Choroid plexus epithelial cell (primary cell): ENCODE measurements around the gene DOC2B.

Experiments used
- DNase-seq: peaks from one replicate; pipeline ENCODE4 v3.0.0-alpha.2; 2010; ENCODE audit warnings: low read depth
- H3K4me3 ChIP-seq: 2 replicates; pipeline ENCODE4 v1.5.1; 2011; ENCODE audit warnings: low read depth, mild to moderate bottlenecking, control low read depth, low read length, moderate library complexity
- TF ChIP-seq, protein P1 (sequence below): conservative IDR thresholded peaks from 2 replicates; pipeline ENCODE4 v1.5.1; 2011; ENCODE audit warnings: low read depth, mild to moderate bottlenecking, control low read depth, inconsistent platforms, low read length, moderate library complexity

Gene DOC2B

DNA sequence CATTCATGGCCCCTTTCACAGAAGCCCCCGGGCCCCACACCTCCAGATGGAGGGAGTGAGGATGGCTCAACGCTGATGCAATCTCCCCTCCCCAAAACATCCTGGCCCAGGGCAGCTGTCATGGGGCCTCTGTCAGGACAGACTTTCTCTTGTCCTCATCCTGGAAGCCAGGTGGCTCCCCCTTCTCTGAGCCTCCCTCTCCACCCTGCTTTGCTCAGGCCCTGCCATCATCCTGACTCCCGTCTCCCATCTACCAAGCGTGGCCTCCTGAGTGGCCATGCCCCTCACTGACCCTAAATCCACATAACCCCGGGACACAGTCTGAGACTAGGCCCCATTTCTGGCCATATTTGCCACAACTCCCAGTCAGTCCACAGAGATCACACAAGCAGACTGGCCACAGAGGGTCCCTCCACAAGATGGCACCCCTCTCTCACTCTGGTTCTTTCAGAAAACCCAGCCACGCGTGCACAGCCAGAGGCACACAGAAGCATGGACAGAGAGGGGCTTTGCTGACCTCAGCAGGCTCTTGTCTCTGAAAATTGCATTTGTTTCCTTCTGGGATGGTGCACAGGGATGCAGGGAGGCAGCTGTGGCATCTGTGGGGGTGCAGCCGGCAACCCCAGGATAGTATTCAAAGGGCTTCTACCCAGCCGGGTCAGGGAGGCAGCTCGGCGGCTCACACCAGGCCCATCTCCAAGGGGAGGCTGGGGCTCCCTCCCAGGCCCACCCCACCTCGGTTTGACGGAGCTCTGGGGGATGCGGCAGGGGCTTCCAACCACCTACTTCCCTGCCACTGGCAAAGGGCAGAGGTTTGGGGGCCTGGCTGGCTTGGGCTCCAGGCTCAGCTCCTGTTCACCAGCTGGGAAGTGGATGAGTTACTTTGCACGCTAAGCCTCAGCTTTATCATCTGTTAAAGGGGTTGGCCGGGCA, 16.9 kb downstream of the DOC2B start:
- peak; percentile 65 for DNase-seq
- TF ChIP-seq, protein P1, sequence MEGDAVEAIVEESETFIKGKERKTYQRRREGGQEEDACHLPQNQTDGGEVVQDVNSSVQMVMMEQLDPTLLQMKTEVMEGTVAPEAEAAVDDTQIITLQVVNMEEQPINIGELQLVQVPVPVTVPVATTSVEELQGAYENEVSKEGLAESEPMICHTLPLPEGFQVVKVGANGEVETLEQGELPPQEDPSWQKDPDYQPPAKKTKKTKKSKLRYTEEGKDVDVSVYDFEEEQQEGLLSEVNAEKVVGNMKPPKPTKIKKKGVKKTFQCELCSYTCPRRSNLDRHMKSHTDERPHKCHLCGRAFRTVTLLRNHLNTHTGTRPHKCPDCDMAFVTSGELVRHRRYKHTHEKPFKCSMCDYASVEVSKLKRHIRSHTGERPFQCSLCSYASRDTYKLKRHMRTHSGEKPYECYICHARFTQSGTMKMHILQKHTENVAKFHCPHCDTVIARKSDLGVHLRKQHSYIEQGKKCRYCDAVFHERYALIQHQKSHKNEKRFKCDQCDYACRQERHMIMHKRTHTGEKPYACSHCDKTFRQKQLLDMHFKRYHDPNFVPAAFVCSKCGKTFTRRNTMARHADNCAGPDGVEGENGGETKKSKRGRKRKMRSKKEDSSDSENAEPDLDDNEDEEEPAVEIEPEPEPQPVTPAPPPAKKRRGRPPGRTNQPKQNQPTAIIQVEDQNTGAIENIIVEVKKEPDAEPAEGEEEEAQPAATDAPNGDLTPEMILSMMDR: peak; percentile 78
- H3K4me3 ChIP-seq: no peak overlapping the region

DNA sequence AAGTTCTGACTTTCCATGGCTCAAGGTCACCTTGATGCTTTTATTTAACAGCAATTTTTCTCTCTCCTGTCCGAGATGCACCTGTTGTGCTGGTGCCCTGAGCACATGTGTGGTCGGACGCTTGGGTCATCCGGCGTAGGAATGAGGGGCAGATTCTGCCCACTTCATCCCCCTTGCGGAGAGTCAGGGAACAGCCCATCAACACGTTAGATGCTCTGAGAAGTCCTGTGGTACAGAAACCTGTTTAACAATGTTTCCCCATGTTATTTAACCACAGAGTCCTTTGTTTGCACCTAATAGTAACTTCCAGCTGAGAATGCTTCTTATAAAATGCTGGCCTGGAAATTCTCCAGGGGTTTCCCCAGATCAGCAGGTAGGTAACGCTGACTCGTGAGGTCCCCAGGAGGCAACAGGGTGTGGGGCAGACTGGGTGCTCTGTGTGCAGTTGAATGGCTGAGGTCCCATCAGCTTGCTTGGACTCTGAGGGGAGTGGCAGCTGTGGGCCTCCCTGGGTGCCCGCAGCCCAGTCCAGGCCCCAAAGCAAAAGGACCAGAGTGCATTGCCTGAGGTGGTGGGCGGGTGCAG, 17.8 kb downstream of the DOC2B start:
- DNase-seq: peak; percentile 4
- TF ChIP-seq, protein P1: peak; percentile 34
- H3K4me3 ChIP-seq: no peak overlapping the region

DNA sequence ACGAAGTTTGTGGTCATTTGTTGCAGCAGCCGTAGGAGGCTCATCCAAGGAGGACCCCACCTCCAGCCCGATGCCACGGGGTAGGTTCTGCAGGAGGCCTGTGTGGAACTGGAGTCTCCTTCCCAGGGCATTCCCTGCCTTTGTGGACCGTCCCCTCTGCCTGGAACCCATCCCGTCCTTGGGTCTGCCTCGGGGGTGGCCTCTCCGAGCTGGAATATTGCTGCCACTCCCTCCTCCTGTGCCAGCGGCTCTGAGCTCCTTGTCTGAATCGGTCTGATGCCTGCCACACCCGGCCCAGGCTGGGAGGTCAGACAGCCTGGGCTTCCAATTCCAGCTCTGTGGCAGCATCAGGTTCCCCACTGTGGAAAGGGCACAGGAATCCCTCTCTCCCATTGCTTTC, 18.8 kb downstream of the DOC2B start:
- no peak overlapping the region for H3K4me3 ChIP-seq
- TF ChIP-seq, protein P1: no peak
- no peak for DNase-seq

DNA sequence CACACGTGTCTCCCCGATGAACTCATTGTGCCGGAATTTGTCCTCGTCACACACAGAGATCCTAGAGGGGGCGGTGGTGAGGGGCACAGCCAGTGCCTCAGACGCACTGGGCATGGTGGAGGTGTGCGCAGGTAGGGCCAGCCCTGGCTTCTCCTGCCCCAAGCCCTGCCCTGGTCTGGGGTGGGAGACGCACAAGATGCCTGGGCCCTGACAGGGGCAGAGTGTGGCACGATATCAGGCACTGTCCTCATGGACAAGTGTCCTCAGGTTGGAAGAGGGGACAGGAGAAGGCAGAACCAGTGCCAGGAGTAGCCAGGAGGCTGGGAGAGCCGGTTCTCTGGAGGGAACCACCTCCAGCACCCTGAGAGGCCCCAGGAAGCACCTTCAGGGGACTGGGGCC, 20.0 kb downstream of the DOC2B start:
- no peak overlapping the region for H3K4me3 ChIP-seq
- DNase-seq: no peak
- TF ChIP-seq, protein P1: no peak

DNA sequence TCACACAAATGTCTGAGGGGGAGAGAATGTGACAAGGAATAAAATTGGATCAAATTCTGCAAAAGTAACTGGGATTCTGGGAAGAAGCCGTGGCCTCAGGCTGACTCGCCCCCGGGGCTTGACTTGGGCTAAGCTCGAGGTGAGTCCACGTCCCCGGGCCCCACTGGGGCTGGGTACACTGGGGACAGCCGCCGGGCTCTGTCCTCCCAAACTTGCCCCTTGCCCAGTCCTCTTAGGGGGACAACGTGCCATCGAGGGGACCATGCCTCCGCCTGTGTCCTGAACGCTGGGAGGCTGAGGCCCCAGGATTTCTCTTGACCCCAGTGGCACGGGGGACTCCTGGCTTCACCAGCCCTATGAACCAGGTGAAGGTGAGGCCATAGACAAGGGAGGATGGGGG, 21.1 kb downstream of the DOC2B start:
- H3K4me3 ChIP-seq: no peak overlapping the region
- DNase-seq: no peak
- TF ChIP-seq, protein P1: no peak

DNA sequence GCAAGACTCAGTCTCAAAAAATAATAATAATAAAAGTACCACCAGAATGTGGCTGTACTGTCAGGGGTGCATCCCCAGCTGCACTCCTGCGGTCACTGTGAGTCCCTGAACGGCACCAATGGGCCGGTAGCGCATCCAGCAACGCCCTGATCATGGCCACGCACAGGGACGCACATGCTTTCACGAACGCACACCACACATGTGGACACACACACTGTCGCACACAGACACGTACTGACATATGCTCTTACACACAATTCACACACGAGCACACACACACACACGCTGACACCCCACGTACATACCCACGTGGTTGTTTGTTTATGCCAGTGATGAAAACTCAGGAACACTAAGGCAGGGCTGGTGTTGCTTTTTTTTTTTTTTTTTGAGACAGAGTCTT, 21.8 kb downstream of the DOC2B start:
- TF ChIP-seq, protein P1: no peak
- no peak for DNase-seq

DNA sequence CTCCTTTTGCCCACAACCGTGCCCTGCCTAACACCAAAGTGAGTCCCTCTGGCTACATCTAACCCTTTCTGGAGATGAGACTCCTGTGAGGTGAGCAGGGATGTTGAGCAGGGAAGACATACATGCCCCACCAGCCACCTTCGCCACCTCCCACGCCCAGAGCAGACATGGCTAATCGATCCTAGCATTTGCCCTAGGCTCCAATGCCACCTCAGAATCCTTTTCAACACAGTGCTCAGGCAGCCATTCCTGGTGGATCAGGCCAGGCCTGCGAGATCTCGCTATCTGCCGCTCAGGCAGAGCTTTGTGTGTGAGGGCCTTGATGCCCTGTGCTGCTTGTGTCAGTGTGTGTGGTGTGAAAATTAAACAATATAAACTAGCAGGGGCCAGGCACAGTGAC, 23.1 kb downstream of the DOC2B start:
- DNase-seq: no peak
- TF ChIP-seq, protein P1: no peak
- no peak overlapping the region for H3K4me3 ChIP-seq

More for the DNA sequence above, 21.8 kb downstream of the DOC2B start:
- H3K4me3 ChIP-seq: no peak overlapping the region
